VCaP (cell line): Measurements from ENCODE around the gene KRTAP5-4.
"Not testable (repeated sequence)": the region's sequence is repeated elsewhere in the genome, so short reads cannot be mapped to it uniquely, and the experiment has no call there.

Experiments
- H3K27ac ChIP-seq: fragments of 450-650 bp; 2 replicates; pipeline ENCODE4 v1.5.1; 2017
- CTCF ChIP-seq: fragments of 450-650 bp; conservative IDR thresholded peaks from 2 replicates; pipeline ENCODE4 v1.5.1; 2017; ENCODE audit warnings: mild to moderate bottlenecking, moderate library complexity

The KRTAP5-4 gene

DNA sequence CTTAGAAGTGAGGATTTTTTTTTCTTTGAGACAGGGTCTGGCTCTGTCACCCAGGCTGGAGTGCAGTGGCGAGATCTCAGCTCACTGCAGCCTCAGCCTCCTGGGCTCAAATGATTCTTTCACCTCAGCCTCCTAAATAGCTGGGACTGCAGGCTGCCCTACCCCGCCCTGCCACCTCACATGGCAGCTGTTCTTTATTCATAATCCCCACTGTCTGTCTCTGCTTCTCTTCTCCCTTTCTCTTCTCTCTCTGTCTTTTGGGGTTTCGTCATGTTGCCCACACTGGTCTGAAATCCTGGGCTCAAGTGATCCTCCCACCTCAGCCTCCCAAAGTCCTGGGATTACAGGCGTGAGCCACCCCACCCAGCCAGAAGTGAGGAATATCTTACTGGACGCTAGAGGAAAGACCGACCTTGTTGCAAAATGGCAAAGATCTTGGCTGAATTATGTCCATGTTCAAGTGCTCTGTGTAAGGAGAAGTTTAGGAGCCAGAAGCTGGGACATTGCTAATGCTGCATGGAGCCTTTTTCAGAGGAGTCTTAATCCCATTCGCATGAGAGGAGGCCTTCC is 29.6 kb upstream of the KRTAP5-4 start:
- H3K27ac ChIP-seq = no peak overlapping the region
- TF ChIP-seq CTCF = no peak

DNA sequence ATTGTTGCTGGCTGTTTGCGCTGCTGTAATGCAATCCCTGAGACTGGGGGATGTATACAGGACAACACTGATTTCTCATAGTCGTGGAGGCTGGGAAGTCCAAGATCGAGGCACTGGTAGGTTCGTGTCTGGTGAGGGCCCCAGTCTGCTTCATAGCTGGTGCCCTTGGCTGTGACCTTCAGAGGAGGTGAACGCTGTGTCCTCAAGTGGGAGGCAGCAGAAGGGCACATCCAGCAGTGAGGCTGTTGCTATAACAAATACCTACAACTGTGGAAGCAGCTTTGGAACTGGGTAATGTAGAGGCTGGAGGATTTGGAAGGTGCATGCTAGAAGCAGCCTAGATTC is 29.0 kb upstream of the KRTAP5-4 start:
- no peak overlapping the region for H3K27ac ChIP-seq
- no peak for TF ChIP-seq CTCF

- H3K27ac ChIP-seq = no peak overlapping the region
- no peak for TF ChIP-seq CTCF
Observed at GRCh38 chr11:1650034-1650917, 28.3 kb upstream of the KRTAP5-4 start.

DNA sequence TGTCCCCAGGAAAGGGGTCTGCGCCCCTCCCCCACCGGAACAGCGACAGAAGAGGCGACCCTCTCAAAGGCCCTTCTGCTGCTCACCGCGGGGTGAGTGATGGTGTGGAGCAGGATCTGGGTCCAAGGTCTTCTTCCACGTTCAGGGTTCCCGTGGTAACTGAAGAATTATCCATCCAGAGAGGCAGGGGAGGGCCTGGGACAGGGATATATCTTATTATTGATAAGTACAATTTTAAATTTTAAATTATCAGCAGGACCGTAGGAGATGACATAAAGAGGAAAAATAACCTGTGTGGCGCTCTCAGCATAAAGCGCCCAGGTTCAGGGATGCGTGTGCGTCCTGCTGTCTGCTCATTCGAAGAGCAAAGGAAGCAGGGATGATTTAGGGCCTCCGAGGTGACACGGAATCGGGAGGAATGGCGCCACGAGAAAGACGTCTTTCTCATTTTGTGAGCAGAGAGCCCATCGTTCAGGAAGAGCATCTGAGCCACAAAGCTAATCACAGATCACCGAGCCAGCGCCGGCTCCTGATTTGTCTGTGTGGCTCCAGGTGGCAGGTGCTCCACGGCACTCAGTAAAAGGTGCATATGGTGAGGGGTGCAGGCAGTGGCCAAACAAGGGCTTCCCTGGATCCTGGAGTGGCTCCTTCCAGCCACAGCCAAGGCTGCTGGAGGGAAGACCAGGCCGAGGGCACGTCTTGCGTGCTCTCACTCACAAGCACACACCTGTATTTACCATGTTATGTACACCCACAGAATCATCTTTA is 26.9 kb upstream of the KRTAP5-4 start:
- no peak for TF ChIP-seq CTCF
- no peak overlapping the region for H3K27ac ChIP-seq

DNA sequence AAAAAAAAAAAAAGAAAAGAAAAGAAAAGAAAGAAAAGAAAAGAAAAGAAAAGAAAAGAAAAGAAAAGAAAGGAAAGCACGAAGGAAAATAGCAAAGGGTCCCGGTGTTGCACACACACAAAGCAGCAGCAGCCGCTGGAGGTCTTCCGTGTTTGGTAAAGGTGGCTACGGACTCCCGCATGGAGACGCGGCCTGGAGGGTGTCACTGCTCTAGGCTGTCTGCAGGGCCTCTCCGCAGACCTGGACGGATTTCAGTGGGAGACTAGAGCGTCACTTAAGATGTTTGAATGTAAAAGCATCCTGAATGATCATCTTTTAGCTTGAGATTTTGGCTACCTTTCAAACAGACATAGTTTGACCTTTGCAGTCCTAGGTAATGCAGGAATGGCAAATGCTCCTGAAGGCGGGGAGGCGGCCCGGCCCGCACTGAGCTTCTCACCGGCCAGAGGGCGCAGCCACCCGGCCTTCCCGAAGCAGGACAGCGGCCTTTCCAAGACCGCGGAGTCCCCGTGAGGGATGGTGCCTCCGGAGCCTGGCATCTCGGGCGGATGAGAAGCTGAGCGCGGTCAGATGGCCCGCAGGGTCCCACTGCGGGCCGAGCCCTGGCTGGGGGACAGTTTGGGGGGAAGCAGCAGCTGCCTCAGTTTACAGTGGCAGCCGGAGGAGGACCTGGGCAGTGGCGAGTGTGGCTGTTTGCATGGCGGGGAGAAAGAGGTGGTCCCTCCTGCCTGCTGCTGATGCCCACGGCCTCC is 26.1 kb upstream of the KRTAP5-4 start:
- no peak for TF ChIP-seq CTCF
- H3K27ac ChIP-seq = no peak overlapping the region

GRCh38 chr11:1646540-1646939 is 24.6 kb upstream of the KRTAP5-4 start:
- not testable (repeated sequence) for H3K27ac ChIP-seq

GRCh38 chr11:1645357-1645821 is 23.5 kb upstream of the KRTAP5-4 start:
- no peak overlapping the region for H3K27ac ChIP-seq
- TF ChIP-seq CTCF = no peak
